Astrocyte (in vitro differentiated cells and primary cell): ENCODE results near the gene TNFRSF12A. TPM values are rescaled to one million over a fixed set of nuclear protein-coding genes. Genes with fewer than 3 reads are reported as not detected.
A peak's percentile ranks its signal among the peaks of the same experiment; 100 is the strongest.
"Not testable (repeated sequence)": the region's sequence is repeated elsewhere in the genome, so short reads cannot be mapped to it uniquely, and the experiment has no call there.

ENCODE experiments used
- DNase-seq: peaks from one replicate; pipeline ENCODE4 v3.0.0-alpha.2; 2010; ENCODE audit warnings: low read depth
- FAIRE-seq: peaks from 2 replicates; lab custom pipeline; 2011; peaks lifted over from hg19 to GRCh38; lab: Jason Lieb, UNC
- H2AFZ ChIP-seq: 2 replicates; pipeline ENCODE4 v1.6.0; 2012; ENCODE audit warnings: low read depth, low read length, inconsistent platforms
- H3K27ac ChIP-seq: 2 replicates; pipeline ENCODE4 v1.5.1; 2011; ENCODE audit warnings: low read depth, low read length, inconsistent platforms
- H3K27me3 ChIP-seq: 2 replicates; pipeline ENCODE4 v1.6.0; 2011; ENCODE audit warnings: low read length, inconsistent platforms; ENCODE audit not compliant: insufficient read depth
- H3K36me3 ChIP-seq: 2 replicates; pipeline ENCODE4 v1.5.1; 2011; ENCODE audit warnings: low read length, inconsistent platforms; ENCODE audit not compliant: insufficient read depth
- H3K4me1 ChIP-seq: 2 replicates; pipeline ENCODE4 v1.5.1; 2011; ENCODE audit warnings: low read length, inconsistent platforms; ENCODE audit not compliant: insufficient read depth
- H3K4me2 ChIP-seq: 2 replicates; pipeline ENCODE4 v1.6.0; 2012; ENCODE audit warnings: low read length, inconsistent platforms
- H3K4me3 ChIP-seq: 2 replicates; pipeline ENCODE4 v1.5.1; 2011; ENCODE audit warnings: low read depth, mild to moderate bottlenecking, low read length, inconsistent platforms; ENCODE audit not compliant: insufficient read depth
- H3K79me2 ChIP-seq: 2 replicates; pipeline ENCODE4 v1.6.0; 2012; ENCODE audit warnings: mild to moderate bottlenecking, low read length, inconsistent platforms; ENCODE audit not compliant: insufficient read depth
- H3K9ac ChIP-seq: 2 replicates; pipeline ENCODE4 v1.6.0; 2012; ENCODE audit warnings: mild to moderate bottlenecking, low read length, inconsistent platforms
- H3K9me3 ChIP-seq: 2 replicates; pipeline ENCODE4 v1.5.1; 2012; ENCODE audit warnings: low read depth, mild to moderate bottlenecking, low read length, inconsistent platforms; ENCODE audit not compliant: insufficient read depth
- H4K20me1 ChIP-seq: 2 replicates; pipeline ENCODE4 v1.6.0; 2012; ENCODE audit warnings: low read length, inconsistent platforms; ENCODE audit not compliant: insufficient read depth
- H3K27ac Mint-ChIP-seq: one replicate; pipeline ENCODE4 v1.8.0; 2021; ENCODE audit warnings: mild to moderate bottlenecking, mixed read lengths; ENCODE audit not compliant: unreplicated experiment
- H3K27me3 Mint-ChIP-seq: one replicate; pipeline ENCODE4 v1.8.0; 2021; ENCODE audit warnings: low read depth, mixed read lengths; ENCODE audit not compliant: unreplicated experiment
- H3K36me3 Mint-ChIP-seq: one replicate; pipeline ENCODE4 v1.8.0; 2021; ENCODE audit warnings: low read depth, mixed read lengths; ENCODE audit not compliant: unreplicated experiment
- H3K4me1 Mint-ChIP-seq: one replicate; pipeline ENCODE4 v1.8.0; 2021; ENCODE audit warnings: low read depth, mixed read lengths; ENCODE audit not compliant: unreplicated experiment
- H3K4me3 Mint-ChIP-seq: one replicate; pipeline ENCODE4 v1.8.0; 2021; ENCODE audit warnings: mild to moderate bottlenecking, moderate library complexity, mixed read lengths; ENCODE audit not compliant: unreplicated experiment
- H3K9me3 Mint-ChIP-seq: one replicate; pipeline ENCODE4 v1.8.0; 2021; ENCODE audit warnings: mild to moderate bottlenecking, mixed read lengths; ENCODE audit not compliant: unreplicated experiment
- EZH2 ChIP-seq: IDR thresholded peaks from 2 replicates; pipeline ENCODE4 v1.6.1; 2012; ENCODE audit warnings: mild to moderate bottlenecking, low read length, inconsistent platforms; ENCODE audit not compliant: insufficient read depth
- total RNA-seq: library from RNA; stranded (reverse); gene quantifications from 2 replicates; pipeline ENCODE4 v1.2.1, GENCODE V29; 2021
- TF ChIP-seq, protein P1 (sequence below): IDR thresholded peaks from 2 replicates; pipeline ENCODE4 v1.5.1; 2011; ENCODE audit warnings: low read depth, mild to moderate bottlenecking, inconsistent platforms, low read length, moderate library complexity; ENCODE audit not compliant: insufficient read depth

Gene TNFRSF12A
- total RNA-seq, 1 donor from 2014 or later, result 262 TPM

DNA sequence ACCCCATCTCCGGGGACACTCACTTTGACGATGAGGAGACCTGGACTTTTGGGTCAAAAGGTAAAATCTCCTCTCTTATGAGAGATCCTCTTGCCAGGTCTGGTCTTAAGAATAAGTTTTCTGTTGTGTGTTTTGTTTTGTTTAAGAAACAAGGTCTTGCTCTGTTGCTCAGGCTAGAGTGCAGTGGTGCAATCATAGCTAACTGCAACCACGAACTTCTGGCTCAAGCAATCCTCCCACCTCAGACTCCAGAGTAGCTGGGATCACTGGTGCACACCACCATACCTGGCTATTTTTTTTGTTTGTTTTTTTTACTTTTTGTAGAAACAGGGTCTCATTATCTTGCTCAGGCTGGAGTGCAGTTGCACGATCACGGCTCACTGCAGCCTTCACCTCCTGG lies 30.3 kb downstream of the TNFRSF12A start:
- Histone ChIP-seq H3K4me3 (no peak overlapping the region), H3K9ac (no peak overlapping the region), H3K4me1 (peaks cover 5% of the 10 kb centered on the region), H3K27me3 (peaks cover 19% of the 10 kb centered on the region), H4K20me1 (peaks cover 3% of the 10 kb centered on the region), H3K27ac (no peak overlapping the region), H3K79me2 (no peaks in the 10 kb centered on the region), H2AFZ (no peak overlapping the region), H3K9me3 (no peaks in the 10 kb centered on the region), H3K36me3 (no peaks in the 10 kb centered on the region), H3K4me2 (no peak overlapping the region)
- Mint-ChIP-seq H3K36me3 (peaks cover 5% of the 10 kb centered on the region), H3K4me1 (no peaks in the 10 kb centered on the region), H3K9me3 (peaks cover 3% of the 10 kb centered on the region), H3K27ac (no peak overlapping the region), H3K4me3 (no peak overlapping the region), H3K27me3 (peaks cover 27% of the 10 kb centered on the region)
- FAIRE-seq (no peak), DNase-seq (no peak)
- TF ChIP-seq, protein P1, sequence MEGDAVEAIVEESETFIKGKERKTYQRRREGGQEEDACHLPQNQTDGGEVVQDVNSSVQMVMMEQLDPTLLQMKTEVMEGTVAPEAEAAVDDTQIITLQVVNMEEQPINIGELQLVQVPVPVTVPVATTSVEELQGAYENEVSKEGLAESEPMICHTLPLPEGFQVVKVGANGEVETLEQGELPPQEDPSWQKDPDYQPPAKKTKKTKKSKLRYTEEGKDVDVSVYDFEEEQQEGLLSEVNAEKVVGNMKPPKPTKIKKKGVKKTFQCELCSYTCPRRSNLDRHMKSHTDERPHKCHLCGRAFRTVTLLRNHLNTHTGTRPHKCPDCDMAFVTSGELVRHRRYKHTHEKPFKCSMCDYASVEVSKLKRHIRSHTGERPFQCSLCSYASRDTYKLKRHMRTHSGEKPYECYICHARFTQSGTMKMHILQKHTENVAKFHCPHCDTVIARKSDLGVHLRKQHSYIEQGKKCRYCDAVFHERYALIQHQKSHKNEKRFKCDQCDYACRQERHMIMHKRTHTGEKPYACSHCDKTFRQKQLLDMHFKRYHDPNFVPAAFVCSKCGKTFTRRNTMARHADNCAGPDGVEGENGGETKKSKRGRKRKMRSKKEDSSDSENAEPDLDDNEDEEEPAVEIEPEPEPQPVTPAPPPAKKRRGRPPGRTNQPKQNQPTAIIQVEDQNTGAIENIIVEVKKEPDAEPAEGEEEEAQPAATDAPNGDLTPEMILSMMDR, result no peak
- no peak for TF ChIP-seq EZH2

DNA sequence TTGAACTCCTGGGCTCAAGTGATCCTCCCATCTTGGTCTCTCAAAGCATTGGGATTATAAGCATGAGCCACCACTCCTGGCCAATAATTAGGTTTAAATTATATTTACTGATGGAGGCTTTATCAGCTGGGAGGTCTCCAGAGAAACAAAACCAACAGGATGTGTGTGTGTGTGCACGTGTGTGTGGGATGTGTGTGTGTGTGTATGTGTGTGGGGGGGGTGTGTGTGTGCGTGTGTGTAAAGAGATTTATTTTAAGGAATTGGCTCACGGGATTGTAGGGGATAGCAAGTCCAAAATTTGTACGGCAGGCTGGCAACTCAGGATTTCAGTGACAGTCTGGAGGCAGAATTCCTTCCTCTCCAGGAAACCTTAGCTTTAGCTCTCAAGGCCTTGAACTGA lies 30.8 kb downstream of the TNFRSF12A start:
- Mint-ChIP-seq H3K4me3 (no peak overlapping the region), H3K9me3 (peaks cover 3% of the 10 kb centered on the region), H3K27me3 (peaks cover 27% of the 10 kb centered on the region), H3K27ac (no peak overlapping the region), H3K4me1 (no peaks in the 10 kb centered on the region), H3K36me3 (peaks cover 5% of the 10 kb centered on the region)
- FAIRE-seq (no peak), DNase-seq (no peak)
- Histone ChIP-seq H3K27me3 (peaks cover 16% of the 10 kb centered on the region), H3K36me3 (no peaks in the 10 kb centered on the region), H3K4me1 (peaks cover under 1% of the 10 kb centered on the region), H3K9me3 (no peaks in the 10 kb centered on the region), H3K4me2 (no peak overlapping the region), H4K20me1 (peaks cover 3% of the 10 kb centered on the region), H2AFZ (no peak overlapping the region), H3K4me3 (no peak overlapping the region), H3K9ac (no peak overlapping the region), H3K27ac (no peak overlapping the region), H3K79me2 (no peaks in the 10 kb centered on the region)
- TF ChIP-seq, protein P1, result no peak
- TF ChIP-seq EZH2, result no peak

DNA sequence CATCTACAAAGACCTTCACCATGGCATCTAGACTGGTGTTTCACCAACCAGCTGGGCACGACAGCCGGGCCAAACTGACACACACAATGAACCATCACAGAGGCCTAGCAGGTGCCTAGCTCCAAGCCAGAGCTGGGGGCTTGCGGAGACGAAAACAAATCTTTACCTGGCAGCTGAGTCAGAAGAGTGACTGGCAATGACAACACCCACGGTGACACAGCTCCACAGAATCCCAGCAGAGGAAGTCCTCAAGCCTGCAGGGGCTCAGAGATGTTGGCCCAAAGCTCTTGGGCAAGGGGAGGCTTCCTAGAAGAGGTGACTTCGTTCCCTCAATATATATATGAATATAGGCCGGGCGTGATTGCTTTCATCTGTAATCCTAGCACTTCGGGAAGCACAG lies 31.3 kb downstream of the TNFRSF12A start:
- FAIRE-seq (no peak), DNase-seq (no peak)
- Histone ChIP-seq H3K36me3 (no peaks in the 10 kb centered on the region), H3K9me3 (no peaks in the 10 kb centered on the region), H3K79me2 (no peaks in the 10 kb centered on the region), H4K20me1 (peaks cover 3% of the 10 kb centered on the region), H3K4me3 (no peak overlapping the region), H2AFZ (no peak overlapping the region), H3K9ac (no peak overlapping the region), H3K4me2 (no peak overlapping the region), H3K4me1 (no peaks in the 10 kb centered on the region), H3K27me3 (peaks cover 16% of the 10 kb centered on the region), H3K27ac (no peak overlapping the region)
- TF ChIP-seq, protein P1, result no peak
- peak; percentile 31 for TF ChIP-seq EZH2
- no peak overlapping the region for H3K27ac Mint-ChIP-seq
- no peak overlapping the region for H3K4me3 Mint-ChIP-seq
- no peaks in the 10 kb centered on the region for H3K4me1 Mint-ChIP-seq
- peaks cover 3% of the 10 kb centered on the region for H3K9me3 Mint-ChIP-seq
- peaks cover 5% of the 10 kb centered on the region for H3K36me3 Mint-ChIP-seq
- H3K27me3 Mint-ChIP-seq, result peaks cover 27% of the 10 kb centered on the region

DNA sequence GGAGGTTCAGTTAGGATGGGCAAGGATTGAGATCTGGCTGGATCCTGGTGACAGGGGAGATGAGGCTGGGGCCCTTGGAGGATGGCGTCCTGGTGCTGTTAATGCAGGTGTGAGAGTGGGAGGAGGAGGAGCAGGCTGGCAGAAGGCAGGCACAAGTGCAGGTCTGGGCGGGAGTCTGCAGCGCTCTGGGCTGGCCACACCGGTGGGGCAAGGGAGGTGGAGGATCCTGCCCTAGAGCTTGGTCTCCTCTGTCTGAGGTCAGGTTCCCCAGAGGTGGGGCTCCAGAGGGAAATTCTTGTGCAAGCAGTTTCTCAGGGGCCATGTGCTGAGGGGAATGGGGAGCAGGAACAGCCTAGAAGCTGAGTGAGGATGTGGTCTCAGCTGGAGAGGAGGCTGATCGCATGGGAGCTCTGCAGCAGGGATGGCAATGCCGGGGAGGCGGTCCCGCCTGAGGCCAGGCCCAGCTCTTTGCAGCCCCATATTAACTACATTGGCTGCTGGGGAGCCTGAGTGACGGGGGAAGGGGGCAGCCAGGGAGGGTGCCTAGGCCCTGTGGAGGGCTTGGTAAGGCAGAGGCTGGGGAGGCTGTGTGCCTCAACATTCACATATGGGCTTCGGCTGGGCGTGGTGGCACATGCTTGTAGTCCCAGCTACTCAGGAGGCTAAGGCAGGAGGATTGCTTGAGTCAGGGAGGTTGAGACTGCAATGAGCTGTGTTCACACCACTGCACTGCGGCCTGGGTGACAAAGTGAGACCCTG lies 32.6 kb downstream of the TNFRSF12A start:
- not testable (repeated sequence) for H3K27ac ChIP-seq, H3K4me1 ChIP-seq, H3K36me3 ChIP-seq, H3K9me3 ChIP-seq, H3K9ac ChIP-seq, FAIRE-seq, H3K4me1 Mint-ChIP-seq, H3K27me3 ChIP-seq, H3K4me3 ChIP-seq, H3K36me3 Mint-ChIP-seq, H3K4me2 ChIP-seq, H3K4me3 Mint-ChIP-seq, H3K79me2 ChIP-seq, H4K20me1 ChIP-seq, H2AFZ ChIP-seq, H3K27ac Mint-ChIP-seq, H3K9me3 Mint-ChIP-seq, DNase-seq
- peaks cover 25% of the 10 kb centered on the region for H3K27me3 Mint-ChIP-seq
